HG03457 (cell line): ENCODE results near the gene ODAD4.
"Not testable (repeated sequence)": the region's sequence is repeated elsewhere in the genome, so short reads cannot be mapped to it uniquely, and the experiment has no call there.

Experiments
- ATAC-seq: cut with Tn5 transposase; IDR thresholded peaks from one replicate; pipeline ENCODE4 v1.9.1; 2021; ENCODE audit warnings: moderate number of reproducible peaks; ENCODE audit not compliant: unreplicated experiment

The ODAD4 gene

GRCh38 chr17:41913798-41914197, 16.6 kb upstream of the ODAD4 start:
- no peak for ATAC-seq

GRCh38 chr17:41914358-41914766, 16.1 kb upstream of the ODAD4 start:
- no peak for ATAC-seq

GRCh38 chr17:41915020-41915419, 15.4 kb upstream of the ODAD4 start:
- ATAC-seq, result no peak

GRCh38 chr17:41915566-41915965, 14.9 kb upstream of the ODAD4 start:
- no peak for ATAC-seq

GRCh38 chr17:41917192-41917591, 13.2 kb upstream of the ODAD4 start:
- no peak for ATAC-seq

GRCh38 chr17:41917679-41918313, 12.6 kb upstream of the ODAD4 start:
- ATAC-seq, result no peak

GRCh38 chr17:41918314-41919164, 11.9 kb upstream of the ODAD4 start, which contains the start of gene ACLY:
TSS of gene ACLY (minus strand) at chr17:41918951. CDS start at chr17:41913873, 5,078 bp downstream.
- ATAC-seq, result peak; percentile 86

- ATAC-seq, result peak; percentile 16
Observed at GRCh38 chr17:41919165-41919817, 11.1 kb upstream of the ODAD4 start.

- ATAC-seq, result no peak
Observed at GRCh38 chr17:41919840-41920579, 10.4 kb upstream of the ODAD4 start.

GRCh38 chr17:41920580-41920955, 9.8 kb upstream of the ODAD4 start:
- no peak for ATAC-seq

GRCh38 chr17:41925991-41926590, 4.3 kb upstream of the ODAD4 start:
- no peak for ATAC-seq

- ATAC-seq, result no peak
Observed at GRCh38 chr17:41928693-41929251, 1.6 kb upstream of the ODAD4 start.

GRCh38 chr17:41930833-41931156, 378 bp downstream of the ODAD4 start:
- ATAC-seq, result not testable (repeated sequence)

GRCh38 chr17:41931715-41932114, 1.3 kb downstream of the ODAD4 start:
- not testable (repeated sequence) for ATAC-seq

GRCh38 chr17:41932816-41933389, 2.5 kb downstream of the ODAD4 start:
- no peak for ATAC-seq

- ATAC-seq, result no peak
Observed at GRCh38 chr17:41935641-41936040, 5.2 kb downstream of the ODAD4 start.

GRCh38 chr17:41937970-41938954, 7.8 kb downstream of the ODAD4 start:
- no peak for ATAC-seq

GRCh38 chr17:41939044-41939692, 8.8 kb downstream of the ODAD4 start:
- no peak for ATAC-seq
